Measurements from ENCODE around the gene TAF1.

GRCh38 chrX:71510161-71510560, 144.0 kb downstream of the TAF1 start:
- TF ChIP-seq, protein P1, sequence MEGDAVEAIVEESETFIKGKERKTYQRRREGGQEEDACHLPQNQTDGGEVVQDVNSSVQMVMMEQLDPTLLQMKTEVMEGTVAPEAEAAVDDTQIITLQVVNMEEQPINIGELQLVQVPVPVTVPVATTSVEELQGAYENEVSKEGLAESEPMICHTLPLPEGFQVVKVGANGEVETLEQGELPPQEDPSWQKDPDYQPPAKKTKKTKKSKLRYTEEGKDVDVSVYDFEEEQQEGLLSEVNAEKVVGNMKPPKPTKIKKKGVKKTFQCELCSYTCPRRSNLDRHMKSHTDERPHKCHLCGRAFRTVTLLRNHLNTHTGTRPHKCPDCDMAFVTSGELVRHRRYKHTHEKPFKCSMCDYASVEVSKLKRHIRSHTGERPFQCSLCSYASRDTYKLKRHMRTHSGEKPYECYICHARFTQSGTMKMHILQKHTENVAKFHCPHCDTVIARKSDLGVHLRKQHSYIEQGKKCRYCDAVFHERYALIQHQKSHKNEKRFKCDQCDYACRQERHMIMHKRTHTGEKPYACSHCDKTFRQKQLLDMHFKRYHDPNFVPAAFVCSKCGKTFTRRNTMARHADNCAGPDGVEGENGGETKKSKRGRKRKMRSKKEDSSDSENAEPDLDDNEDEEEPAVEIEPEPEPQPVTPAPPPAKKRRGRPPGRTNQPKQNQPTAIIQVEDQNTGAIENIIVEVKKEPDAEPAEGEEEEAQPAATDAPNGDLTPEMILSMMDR (IDR thresholded peaks at IDR 0.05; ENCODE audit: insufficient read depth, low read length, poor library complexity, severe bottlenecking): no peak
- no peak for TF ChIP-seq EZH2phosphoT487 (conservative IDR thresholded peaks at IDR 0.05; ENCODE audit: low read length)
